NCI-H2196 treated with DMSO at 0.1 percent for 48 hours (cell line): ENCODE results near the gene RBM4B.

ENCODE experiments used
- DNase-seq: peaks from one replicate; lab custom pipeline; 2025; ENCODE audit not compliant: unreplicated experiment; lab: John Stamatoyannopoulos, UW

RBM4B gene

DNA sequence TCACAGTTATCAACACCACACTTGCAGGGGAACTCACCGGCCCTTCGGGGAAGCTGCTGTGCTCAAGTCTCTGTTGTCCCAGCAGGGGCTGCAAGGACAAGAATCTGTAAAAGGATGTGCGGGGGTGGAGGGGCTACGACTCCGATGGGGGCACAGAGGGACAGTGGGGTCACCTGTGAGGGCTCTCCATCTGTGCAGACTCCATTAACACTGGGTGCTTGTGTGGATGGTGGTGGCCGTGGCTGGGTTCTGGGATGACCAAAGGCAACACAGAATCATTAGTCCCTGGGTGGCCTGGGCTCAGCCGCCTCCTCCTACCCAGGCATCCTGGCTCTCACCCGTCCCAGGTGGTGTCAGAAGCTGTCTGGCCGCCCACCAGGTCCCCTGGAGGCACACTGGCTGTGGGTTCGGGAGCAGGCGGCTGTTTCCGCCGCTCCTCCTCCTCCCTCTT lies 10.2 kb upstream of the RBM4B start:
- DNase-seq: no peak

DNA sequence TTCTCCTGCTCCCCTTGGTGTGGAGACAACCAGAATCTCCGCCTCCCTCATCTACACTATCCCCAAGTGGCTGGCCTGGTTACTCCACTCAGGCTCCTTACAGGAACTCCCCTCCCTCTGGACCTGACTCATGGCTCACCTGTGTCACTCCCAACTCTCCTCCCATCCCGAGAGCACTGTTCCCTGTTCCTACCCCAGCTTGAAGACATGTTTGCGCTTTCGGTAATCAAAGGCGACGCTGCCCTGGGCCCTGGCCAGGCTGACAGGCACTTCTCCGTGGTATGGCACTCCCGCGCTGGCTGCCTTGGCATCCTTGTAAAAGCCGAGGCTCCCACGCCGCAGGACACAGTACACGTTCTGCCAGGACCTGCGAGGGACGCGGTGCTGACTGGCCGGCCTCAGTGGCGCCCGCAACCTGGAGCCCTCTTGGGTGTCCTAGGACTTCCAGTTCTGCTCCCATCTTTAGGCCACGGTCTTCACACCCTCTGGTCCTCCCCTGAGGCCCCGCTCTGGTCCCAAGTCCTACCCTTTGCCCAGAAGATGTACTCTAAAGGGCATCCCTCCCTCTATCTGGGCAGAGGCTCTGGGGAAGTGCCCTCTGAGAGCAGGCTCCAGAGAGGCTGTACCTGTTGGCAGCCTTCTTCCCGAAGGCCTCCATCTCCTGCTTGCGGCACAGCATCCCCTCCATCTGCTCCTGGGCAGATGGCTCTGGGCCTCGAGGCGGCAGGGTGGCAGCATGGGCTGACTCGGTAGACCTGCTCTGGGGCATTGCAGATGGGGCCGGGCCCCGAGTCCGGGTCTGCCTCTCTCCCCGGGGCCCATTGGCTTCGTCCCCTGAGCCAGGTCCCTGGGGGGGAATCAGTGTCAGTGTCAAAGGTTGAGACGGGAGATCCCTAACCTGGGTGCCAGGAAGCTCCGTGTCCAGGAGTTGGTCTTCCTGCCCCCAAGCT lies 9.4 kb upstream of the RBM4B start:
- DNase-seq: no peak

DNA sequence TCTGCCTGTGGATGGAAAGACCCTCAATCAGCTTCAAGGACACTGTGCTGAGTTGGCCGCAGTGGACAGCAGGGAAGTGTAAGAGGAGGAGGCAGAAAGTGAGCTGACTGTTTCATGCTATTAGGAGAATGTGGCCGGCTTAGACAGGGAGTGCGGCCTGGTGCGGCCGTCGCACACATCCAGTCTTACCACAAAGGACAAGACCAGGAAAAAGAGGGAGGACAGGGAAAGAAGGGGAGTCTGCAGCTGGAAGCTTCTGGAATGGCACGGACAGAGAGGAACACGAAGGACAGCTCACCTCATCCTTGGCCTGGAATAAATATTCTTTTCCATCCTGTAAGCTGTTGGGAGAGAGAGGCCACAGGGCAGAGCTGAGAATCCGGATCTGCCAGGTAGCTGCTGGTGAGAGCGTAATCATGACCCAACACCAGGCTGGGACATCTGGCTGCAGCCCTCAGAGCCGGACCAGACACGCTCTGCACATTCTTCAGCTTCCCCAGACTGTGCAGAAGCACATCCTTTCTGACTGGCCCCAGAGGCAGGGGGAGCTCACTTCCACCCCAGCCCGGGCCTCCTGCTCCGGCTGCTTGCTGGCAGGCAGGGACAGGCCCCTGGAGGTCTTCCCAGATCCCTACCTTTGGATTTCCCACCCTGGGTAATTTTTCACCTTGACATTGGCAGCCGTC lies 8.6 kb upstream of the RBM4B start:
- DNase-seq: no peak

DNA sequence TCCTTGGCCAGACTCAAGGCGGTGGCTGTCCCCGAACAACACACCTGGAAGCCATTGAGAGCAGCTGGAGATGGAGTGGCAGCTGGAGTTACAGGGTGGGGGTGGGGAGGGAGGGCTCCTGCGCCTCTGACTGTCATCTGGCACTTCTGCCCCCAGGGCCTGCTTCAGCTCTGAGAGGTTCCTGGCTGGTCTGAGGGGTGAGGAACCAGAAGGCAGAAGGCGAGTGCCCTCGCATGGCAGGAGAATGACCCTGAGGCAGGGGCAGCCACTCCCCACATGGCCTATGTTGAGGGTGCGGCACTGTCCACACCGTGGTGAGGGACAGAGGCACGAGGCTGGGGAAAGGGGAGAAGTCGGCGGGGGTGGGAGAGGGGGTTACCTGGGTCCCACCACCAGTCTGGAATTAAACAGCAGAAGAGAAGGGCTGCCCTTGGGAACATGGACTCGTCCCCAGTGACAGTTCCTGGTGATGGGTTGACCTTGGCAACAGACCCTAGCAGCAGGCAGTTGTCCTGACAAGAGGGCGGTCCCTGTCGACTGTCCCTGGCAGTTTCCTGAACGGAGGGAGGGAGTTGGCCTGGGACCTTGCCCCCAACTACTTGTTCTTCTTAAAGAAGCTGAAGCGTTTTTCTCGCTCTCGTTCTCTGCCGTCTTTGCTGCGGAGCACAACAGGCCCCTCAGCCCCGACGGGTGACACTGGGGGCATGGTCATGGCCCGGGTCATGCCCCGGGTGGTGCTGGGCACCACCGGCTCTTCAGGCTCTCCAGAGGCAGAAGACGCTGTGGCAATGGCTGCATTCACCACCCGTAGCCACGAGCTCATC lies 7.8 kb upstream of the RBM4B start:
- DNase-seq: no peak

DNA sequence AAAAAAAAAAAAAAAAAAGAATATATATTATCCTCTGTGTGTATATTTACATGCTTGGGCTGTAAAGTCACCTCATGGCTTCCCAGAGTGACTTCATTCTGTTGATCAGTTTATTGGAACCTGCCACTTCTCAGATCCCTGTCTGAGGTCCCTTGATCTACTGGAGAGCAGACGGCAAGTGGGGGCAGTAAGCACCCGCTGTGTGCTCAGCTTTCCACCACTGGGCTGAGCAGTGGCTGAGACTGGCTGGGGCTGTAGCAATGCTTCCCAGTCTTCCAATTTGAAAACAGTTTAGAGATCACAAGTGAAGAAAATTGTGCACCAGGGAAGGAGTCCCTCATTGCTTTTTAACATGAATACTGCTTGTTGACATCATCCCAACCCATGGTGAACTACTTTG lies 6.9 kb upstream of the RBM4B start:
- no peak for DNase-seq

DNA sequence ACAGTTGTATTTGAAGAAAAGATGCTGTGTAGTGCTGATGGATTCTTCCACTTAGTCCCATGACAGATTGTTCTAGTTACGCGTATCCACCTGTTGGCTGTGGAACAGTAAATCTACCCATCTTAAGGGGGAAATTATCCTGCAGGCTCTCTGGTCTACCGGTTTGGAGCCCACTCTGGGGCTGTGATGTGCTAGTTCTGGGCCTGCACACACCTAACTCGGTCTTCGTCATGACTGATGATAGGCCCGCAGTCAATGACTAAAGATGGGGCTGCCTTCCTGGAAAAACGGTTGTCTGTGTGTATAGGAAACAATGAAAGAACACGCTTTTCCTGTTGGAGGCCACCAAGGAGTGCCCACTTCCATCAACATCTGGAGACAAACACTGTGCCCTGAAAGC lies 6.2 kb upstream of the RBM4B start:
- DNase-seq: no peak

DNA sequence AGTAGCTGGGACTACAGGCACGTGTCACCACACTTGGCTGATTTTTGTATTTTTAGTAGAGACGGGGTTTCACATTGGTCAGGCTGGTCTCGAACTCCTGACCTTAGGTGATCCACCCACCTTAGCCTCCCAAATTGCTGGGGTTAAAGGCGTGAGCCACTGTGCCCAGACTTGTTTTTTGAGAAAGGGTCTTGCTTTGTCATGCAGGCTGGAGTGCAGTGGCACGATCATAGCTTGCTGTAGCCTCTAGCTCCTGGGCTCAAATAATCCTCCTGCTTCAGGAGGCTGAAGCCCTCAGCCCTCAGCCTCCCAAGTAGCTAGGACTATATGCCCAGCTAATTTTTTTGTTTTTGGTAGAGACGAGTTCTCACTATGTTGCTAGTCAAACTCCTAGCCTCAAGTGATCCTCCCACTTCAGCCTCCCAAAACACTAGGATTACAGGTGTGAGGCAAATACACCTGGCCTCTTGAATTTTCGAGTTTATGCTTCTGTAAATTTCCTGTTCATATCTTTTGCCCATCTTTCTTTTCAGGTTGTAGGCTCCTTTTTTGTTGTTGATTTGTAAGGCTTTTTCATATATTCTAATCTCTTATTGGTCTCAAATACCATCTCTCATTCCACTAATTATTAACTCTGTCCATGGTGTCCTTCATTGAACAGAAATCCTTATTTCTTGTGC lies 3.4 kb upstream of the RBM4B start:
- no peak for DNase-seq

DNA sequence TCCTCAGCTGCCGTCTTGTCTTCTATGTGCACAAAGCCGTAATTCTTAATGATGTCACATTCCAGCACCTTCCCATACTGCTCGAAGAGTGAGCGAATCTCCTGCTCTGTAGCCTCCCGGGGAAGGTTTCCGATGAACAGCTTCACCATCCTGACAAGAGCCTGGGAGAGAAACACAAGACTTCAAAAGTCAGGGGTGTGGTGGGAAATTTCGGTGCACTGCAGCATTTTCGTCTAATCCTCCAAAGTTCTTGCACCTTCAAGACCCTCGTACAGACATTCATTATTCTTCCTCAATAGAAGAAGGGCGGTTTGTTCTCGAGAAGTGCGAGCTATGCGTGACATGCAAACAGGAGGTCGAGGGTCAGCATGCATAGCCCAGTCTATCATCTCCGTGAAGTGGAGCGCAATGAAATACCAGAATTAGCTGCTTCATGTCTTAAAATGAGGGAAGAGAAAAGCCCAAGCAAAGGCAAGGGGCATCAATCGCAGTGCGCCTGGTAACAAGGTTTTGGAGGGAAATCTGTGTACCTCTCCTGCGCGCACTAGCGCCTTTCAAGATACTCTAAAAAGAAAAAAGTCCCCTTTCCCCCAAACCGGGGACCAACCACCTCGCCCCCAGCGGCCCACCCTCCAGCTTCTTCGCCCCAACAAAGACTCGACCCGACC lies 622 bp downstream of the RBM4B start:
- DNase-seq: no peak

DNA sequence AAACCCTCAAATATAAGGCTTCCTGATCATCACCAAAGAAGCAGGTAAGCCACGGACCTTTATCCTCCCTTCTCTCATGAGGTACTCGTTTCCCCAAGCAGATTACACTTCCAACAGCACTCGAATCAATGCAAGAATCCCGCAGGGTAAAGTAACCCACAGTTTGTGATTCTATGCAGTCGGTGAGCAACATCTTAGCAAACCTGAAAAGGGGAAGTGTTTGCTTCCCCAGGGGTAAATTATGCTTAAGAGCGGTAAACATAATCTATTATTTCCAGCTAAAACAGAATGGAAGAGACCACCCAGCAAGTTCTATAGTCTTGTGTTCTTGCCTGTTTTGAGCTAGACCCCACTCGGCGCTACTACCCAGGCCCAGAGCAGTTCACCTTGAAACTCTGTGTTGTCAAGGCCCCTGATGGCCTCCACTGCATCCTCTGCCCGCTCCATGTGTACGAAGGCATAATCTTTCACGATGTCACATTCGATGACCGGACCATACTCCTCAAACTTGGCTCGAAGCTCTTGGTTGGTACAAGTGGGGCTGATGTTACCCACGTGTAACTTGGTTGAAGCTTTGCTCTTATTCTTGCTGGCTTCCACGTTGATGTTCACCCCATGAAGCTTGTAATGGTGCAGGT lies 1.3 kb downstream of the RBM4B start:
- DNase-seq: no peak

DNA sequence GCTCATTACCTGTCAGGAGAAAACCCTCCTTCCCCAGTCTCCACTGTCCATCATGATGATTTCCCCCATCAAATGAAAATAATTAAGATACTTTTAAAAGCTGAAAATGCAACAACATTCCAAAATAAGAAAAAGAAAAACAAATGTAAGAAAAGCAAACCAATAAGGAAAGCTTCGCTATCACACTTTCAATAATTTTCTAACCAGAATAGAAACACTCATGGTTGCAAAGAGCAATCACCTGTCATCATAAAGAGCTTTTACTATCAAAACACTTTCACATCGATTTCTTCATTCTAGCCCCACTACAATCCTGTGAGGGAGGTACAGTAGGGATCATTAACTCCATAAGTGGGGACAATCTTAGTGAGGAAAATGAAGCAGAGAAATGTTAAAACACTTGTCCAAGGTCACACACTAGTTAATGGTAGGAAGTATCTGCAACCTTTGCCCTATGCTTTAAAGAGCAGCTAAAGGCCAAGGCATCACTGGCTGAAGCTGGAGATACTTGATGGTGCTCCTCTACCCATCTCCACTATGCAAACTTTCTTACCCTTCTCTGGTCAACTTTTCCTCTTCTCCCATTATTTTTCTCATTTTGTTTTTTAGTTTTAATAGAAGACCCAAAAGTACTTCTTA lies 2.6 kb downstream of the RBM4B start:
- no peak for DNase-seq

DNA sequence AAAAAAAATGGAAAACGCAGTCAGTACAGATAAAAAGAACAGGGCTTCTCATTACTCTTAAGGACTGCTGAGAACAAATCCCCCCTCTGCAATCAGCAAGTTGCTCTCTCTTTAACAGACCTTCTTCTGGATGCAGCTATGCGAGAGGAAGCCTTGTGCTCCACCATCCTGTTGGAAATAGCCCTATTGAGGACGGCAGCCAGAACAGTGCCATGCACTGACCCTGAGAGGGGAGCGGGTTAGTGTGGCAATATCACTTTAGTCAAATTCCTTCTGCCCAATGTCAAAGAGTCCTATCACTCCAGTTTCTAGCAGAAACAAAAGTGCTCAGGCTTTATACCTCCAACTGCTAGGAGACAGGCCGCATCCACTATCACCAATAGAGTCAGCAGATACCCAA lies 6.9 kb downstream of the RBM4B start:
- DNase-seq: no peak

DNA sequence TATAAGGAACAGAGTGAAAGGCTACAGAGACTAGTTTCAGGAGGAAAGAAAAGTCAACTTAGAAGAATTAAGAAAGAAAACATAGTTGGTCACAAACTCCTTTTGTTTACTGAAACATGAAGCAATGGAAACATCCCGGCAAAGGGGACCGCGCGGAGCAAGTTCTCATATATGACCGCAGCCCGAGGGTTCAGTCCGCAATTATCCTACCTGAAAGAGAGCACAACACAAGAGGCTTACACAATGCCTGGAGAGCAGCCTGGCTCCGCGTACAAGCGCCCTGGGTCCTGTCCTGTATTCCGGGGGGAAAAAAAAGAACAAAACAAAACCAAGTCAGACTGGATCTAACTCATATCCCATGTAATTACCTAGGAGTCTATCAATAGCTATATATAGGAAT lies 12.3 kb downstream of the RBM4B start:
- DNase-seq: no peak

DNA sequence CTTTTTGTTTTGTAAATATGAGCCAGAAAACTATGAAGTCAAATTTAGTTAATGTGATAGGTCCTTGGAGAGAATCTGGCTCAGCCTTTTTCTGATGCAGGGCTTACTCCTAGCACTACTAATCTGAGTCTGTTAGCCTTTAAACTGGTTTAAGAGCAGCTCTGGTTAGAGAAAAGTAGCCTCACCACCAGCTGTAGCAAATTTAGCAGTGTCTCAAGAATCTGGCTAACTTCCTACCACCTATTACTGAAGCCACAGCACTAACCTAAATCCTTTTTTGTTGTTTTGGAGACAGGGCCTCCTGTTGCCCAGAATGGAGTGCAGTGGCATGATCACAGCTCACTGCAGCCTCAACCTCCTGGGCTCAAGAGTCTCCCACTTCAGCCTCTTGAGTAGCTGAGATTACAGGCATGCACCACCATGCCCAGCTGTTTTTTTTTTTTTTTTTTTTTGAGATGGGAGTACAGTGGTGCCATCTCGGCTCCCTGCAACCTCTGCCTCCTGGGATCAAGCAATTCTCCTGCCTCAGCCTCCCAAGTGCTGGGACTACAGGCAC lies 13.9 kb downstream of the RBM4B start:
- DNase-seq: no peak

DNA sequence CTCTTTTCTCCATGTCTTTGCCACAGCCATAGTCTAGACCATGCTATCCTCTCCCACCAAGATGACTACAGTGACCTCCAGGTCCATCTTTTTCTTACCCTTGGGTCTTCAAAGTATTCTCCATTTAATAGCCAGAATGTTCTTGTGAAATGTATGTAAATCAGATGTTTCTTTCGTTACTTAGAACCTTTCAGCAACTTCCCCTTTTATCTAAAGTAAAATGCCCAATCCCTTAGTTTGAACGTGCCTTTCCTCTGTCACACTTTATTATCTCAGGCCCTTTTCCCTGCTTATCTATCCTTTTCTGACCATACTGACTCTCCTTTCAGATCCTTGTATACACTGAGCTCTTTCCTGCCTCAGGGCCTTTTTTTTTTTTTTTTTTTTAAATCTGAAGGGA lies 17.9 kb downstream of the RBM4B start:
- DNase-seq: no peak

DNA sequence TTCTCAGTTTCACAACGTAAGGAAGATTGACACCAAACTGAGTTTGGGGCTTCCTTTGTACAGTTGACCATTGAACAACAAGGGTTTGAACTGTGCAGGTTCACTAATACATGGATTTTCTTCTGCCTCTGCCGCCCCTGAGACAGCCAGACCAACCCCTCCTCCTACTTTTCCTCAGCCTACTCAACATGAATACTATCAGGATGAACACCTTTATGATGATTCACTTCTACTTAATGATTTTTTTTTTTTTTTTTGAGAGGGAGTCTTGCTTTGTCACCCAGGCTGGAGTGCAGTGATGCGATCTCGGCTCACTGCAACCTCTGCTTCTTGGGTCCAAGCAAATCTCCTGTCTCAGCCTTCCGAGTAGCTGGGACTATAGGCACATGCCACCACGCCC lies 24.6 kb downstream of the RBM4B start:
- no peak for DNase-seq

DNA sequence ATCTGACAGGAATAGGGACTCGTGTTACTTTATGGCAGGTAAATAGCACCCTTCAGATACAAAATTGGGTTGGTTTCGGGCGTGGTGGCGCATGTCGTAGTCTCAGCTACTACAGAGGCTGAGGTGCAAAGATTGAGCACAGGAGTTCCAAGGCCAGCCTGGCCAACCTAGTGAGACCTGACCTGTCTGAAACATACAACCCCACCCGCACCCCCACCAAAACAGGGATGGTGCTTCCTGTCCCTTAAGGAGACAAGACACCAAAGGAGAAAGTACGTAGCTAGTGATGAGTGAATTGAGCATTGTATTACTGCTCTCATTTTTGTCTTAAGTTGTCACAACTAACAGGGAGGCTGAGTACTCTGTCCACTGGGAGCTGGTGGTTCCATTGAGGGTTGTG lies 25.0 kb downstream of the RBM4B start:
- DNase-seq: no peak

DNA sequence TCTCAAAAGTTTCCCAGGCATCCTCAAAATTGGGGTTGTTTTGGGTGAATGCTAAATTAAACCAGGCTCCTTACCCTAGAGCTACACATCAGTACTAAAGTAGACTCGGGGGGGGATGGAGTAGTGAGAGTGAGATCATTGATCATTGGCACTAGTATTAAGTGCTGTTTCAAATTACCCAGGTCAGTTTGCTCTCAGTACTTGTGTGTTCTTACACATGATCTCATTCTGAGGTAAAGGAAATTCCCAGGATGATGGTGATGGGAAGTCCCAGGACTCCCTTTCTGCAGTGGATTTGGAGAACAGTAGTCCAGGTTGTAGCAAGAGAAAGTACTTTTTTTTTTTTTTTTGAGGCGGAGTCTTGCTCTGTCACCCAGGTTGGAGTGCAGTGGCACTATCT lies 26.7 kb downstream of the RBM4B start:
- DNase-seq: no peak

DNA sequence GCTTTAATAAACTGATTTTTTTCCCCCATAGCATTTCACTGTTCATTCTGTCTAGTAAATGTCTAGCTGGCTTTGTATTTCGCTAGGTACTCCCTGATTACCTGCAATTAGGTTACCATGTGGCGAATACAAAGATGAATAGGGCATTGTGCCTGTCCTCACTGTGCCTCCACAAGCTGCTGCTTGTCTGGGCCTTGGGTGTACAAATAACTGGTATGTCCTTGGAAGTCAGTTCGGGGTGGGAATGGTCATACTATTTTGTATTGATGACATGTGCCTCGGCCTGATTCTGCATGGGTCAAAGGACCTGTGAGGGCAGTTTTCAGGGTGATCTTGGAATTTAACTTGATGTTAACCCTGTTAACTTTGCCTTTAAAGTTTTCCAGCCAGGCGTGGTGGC lies 27.8 kb downstream of the RBM4B start:
- DNase-seq: no peak

DNA sequence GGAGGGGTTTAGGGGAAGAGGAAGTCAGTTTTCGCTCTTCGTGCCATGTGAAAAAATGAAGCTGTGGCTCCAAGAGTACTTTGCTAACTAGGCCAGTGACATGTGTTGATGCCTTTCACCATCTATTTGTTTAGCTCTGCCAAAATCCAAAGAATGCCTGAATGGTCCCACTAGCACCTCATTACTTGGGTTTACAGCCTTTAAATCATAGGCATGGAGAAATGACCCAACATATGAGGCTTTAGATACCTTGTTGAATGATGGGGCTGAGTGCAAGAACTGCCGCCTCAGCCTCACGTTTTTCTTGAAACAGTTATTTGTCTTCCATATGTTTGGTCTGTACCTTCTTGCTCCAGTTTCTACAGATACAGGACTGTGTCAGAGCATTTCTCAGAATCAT lies 30.9 kb downstream of the RBM4B start:
- DNase-seq: no peak
